Liver (tissue), 9 donors: ENCODE measurements around the gene SLC12A5. TPM values are rescaled to one million over a fixed set of nuclear protein-coding genes. Genes with fewer than 3 reads are reported as not detected.

Source experiments
- DNase-seq: peaks from one replicate; pipeline ENCODE4 v3.0.0-alpha.2; 2017; ENCODE audit warnings: low spot score
- H3K27ac ChIP-seq, 2 donors: one replicate each; pipeline ENCODE4 v1.7.0; 2013; ENCODE audit warnings: inconsistent platforms in 2 of 2, low read length in 2 of 2, control low read depth in 1 of 2, low read depth in 1 of 2, mild to moderate bottlenecking in 1 of 2
- H3K27me3 ChIP-seq, 4 donors: one replicate each; pipeline versions ENCODE4 v1.6.1 to v1.7.0; 2013; ENCODE audit warnings: low read length in 3 of 4, inconsistent platforms in 1 of 4, mild to moderate bottlenecking in 1 of 4, moderate library complexity in 1 of 4; ENCODE audit not compliant: control insufficient read depth in 4 of 4, insufficient read depth in 4 of 4
- H3K36me3 ChIP-seq, 4 donors: one replicate each; pipeline versions ENCODE4 v1.6.1 to v1.7.0; 2013; ENCODE audit warnings: low read length in 3 of 4, mild to moderate bottlenecking in 3 of 4, low read depth in 1 of 4, moderate library complexity in 1 of 4; ENCODE audit not compliant: control insufficient read depth in 4 of 4, insufficient read depth in 3 of 4
- H3K4me1 ChIP-seq, 4 donors: one replicate each; pipeline versions ENCODE4 v1.6.1 to v1.7.0; 2013; ENCODE audit warnings: low read length in 3 of 4, mild to moderate bottlenecking in 3 of 4, moderate library complexity in 1 of 4; ENCODE audit not compliant: control insufficient read depth in 4 of 4, insufficient read depth in 4 of 4
- H3K4me3 ChIP-seq, 3 donors: one replicate each; pipeline versions ENCODE4 v1.6.1 to v1.7.0; 2013; ENCODE audit warnings: low read length in 3 of 3, control low read depth in 1 of 3, low read depth in 1 of 3, mild to moderate bottlenecking in 1 of 3
- H3K9ac ChIP-seq, 2 donors: one replicate each; pipeline ENCODE4 v1.7.0; 2013; ENCODE audit warnings: low read length in 2 of 2, mild to moderate bottlenecking in 2 of 2, moderate library complexity in 2 of 2, control low read depth in 1 of 2, low read depth in 1 of 2
- H3K9me3 ChIP-seq, 4 donors: one replicate each; pipeline versions ENCODE4 v1.6.1 to v1.7.0; 2013; ENCODE audit warnings: low read length in 3 of 4; ENCODE audit not compliant: control insufficient read depth in 4 of 4
- ATF3 ChIP-seq: IDR thresholded peaks from 2 replicates; pipeline ENCODE4 v1.6.1; 2016; ENCODE audit warnings: antibody characterized with exemption
- CTCF ChIP-seq: fragments of 150-350 bp; IDR thresholded peaks from 2 replicates; pipeline ENCODE4 v1.5.1; 2017; ENCODE audit warnings: improper control_type of control experiment, low read depth, low read length; ENCODE audit not compliant: missing input control
- EGR1 ChIP-seq, 2 donors: IDR thresholded peaks; 2 replicates each; pipeline ENCODE4 v1.6.1; 2016 to 2018; ENCODE audit warnings: antibody characterized with exemption in 2 of 2, low read depth in 2 of 2
- FOXA1 ChIP-seq: IDR thresholded peaks from 2 replicates; pipeline ENCODE4 v1.6.1; 2016; ENCODE audit warnings: antibody characterized with exemption
- FOXA2 ChIP-seq: IDR thresholded peaks from 2 replicates; pipeline ENCODE4 v1.6.1; 2016; ENCODE audit warnings: antibody characterized with exemption
- GABPA ChIP-seq, 2 donors: IDR thresholded peaks in 1 of 2; conservative IDR thresholded peaks in 1 of 2; 2 replicates each; pipeline ENCODE4 v1.6.1; 2016; ENCODE audit warnings: antibody characterized with exemption in 2 of 2, mild to moderate bottlenecking in 1 of 2, moderate library complexity in 1 of 2
- HNF4A ChIP-seq, 2 donors: conservative IDR thresholded peaks; 2 replicates each; pipeline ENCODE4 v1.6.1; 2016; ENCODE audit warnings: antibody characterized with exemption in 2 of 2, mild to moderate bottlenecking in 2 of 2
- HNF4G ChIP-seq: IDR thresholded peaks from 2 replicates; pipeline ENCODE4 v1.6.1; 2016; ENCODE audit warnings: antibody characterized with exemption
- JUND ChIP-seq, 2 donors: IDR thresholded peaks; 2 replicates each; pipeline ENCODE4 v1.6.1; 2016; ENCODE audit warnings: antibody characterized with exemption in 2 of 2
- MAX ChIP-seq: IDR thresholded peaks from 2 replicates; pipeline ENCODE4 v1.6.1; 2016; ENCODE audit warnings: antibody characterized with exemption
- NR2F2 ChIP-seq: IDR thresholded peaks from 2 replicates; pipeline ENCODE4 v1.6.1; 2016; ENCODE audit warnings: antibody characterized with exemption
- RAD21 ChIP-seq, 2 donors: IDR thresholded peaks; 2 replicates each; pipeline ENCODE4 v1.6.1; 2016; ENCODE audit warnings: antibody characterized with exemption in 2 of 2, mild to moderate bottlenecking in 2 of 2
- REST ChIP-seq: IDR thresholded peaks from 2 replicates; pipeline ENCODE4 v1.6.1; 2016; ENCODE audit warnings: antibody characterized with exemption, mild to moderate bottlenecking
- RXRA ChIP-seq, 2 donors: IDR thresholded peaks; 2 replicates each; pipeline ENCODE4 v1.6.1; 2017 to 2018; ENCODE audit warnings: antibody characterized with exemption in 2 of 2, mild to moderate bottlenecking in 1 of 2
- SP1 ChIP-seq: IDR thresholded peaks from 2 replicates; pipeline ENCODE4 v1.6.1; 2018; ENCODE audit warnings: antibody characterized with exemption, mild to moderate bottlenecking
- TAF1 ChIP-seq: conservative IDR thresholded peaks from 2 replicates; pipeline ENCODE4 v1.6.1; 2016; ENCODE audit warnings: antibody characterized with exemption, mild to moderate bottlenecking
- YY1 ChIP-seq: IDR thresholded peaks from 2 replicates; pipeline ENCODE4 v1.6.1; 2016; ENCODE audit warnings: antibody characterized with exemption, mild to moderate bottlenecking
- ZBTB33 ChIP-seq: IDR thresholded peaks from 2 replicates; pipeline ENCODE4 v1.6.1; 2016; ENCODE audit warnings: antibody characterized with exemption
- WGBS: extraction: QIAGEN DNeasy Blood & Tissue Kit; methylation state at CpG from one replicate; pipeline ENCODE4 v1.1.7; 2013; 5-methylcytosine and 5-hydroxymethylcytosine counted together
- polyA plus RNA-seq, 2 donors: library from polyadenylated mRNA; stranded (reverse) in 1 of 2; unstranded in 1 of 2; fragments of 200-250 nt in 1 of 2; fragments of >200 nt in 1 of 2; fragmentation: Nextera tagmentation in 1 of 2; extraction: Ambion mirVana in 1 of 2; gene quantifications; one replicate each; pipeline versions ENCODE4 v1.2.1 to v1.2.3, GENCODE V29; 2013 to 2015
- total RNA-seq, 2 donors: library from RNA; depleted of rRNA; stranded (reverse); fragments of >200 nt; gene quantifications; one replicate each; pipeline ENCODE4 v1.2.3, GENCODE V29; 2014
- donor health status: healthy.
- donor health status: healthy.
- donor health status: healthy.
- donor health status: healthy.
- donor health status: healthy.

Gene SLC12A5
- total and polyA plus RNA-seq, 4 donors, result 0.33 to 1.5 TPM; not detected in 2

GRCh38 chr20:45981261-45981660 is 47.8 kb upstream of the SLC12A5 start:
- no peak overlapping the region for H3K27ac ChIP-seq
- no peak for TF ChIP-seq FOXA2
- TF ChIP-seq NR2F2, result no peak
- TF ChIP-seq RAD21 (IDR thresholded peaks at IDR 0.05), result no peak
- no peak for TF ChIP-seq ATF3
- no peak for TF ChIP-seq RXRA (IDR thresholded peaks at IDR 0.05)
- no peak for TF ChIP-seq ZBTB33
- TF ChIP-seq JUND (IDR thresholded peaks at IDR 0.05), result no peak
- no peak for TF ChIP-seq FOXA1
- TF ChIP-seq EGR1 (IDR thresholded peaks at IDR 0.05; ENCODE audit: low read depth in 2 of 2), result no peak
- no peak for TF ChIP-seq MAX
- no peak for TF ChIP-seq HNF4G
- no peak for TF ChIP-seq CTCF
- TF ChIP-seq HNF4A (conservative IDR thresholded peaks at IDR 0.05), result no peak
- no peak for TF ChIP-seq SP1
- no peak for TF ChIP-seq YY1
- TF ChIP-seq GABPA (IDR thresholded peaks at IDR 0.05 in 1 of 2, conservative IDR thresholded peaks at IDR 0.05 in 1 of 2), result no peak
- TF ChIP-seq TAF1, result no peak
- no peak for TF ChIP-seq REST
- H3K4me1 ChIP-seq, result no peaks in the 10 kb centered on the region
- DNase-seq, result no peak
- no peak overlapping the region for H3K9ac ChIP-seq
- no peak overlapping the region for H3K4me3 ChIP-seq
- H3K27me3 ChIP-seq, result peaks cover 0 to 2% (median 0%) of the 10 kb centered on the region in 4 donors
- H3K9me3 ChIP-seq, result no peaks in the 10 kb centered on the region
- H3K36me3 ChIP-seq, result no peaks in the 10 kb centered on the region
- 90% methylated on average over 6 of the region's 6 CpGs for whole genome bisulfite sequencing
